ENCODE measurements around the gene TMTC2.

The TMTC2 gene

GRCh38 chr12:82971584-82971983, 284.9 kb downstream of the TMTC2 start:
- Histone ChIP-seq H3K4me1 (ENCODE audit: control insufficient read depth, insufficient read depth, low read length) (no peaks in the 10 kb centered on the region), H3K4me3 (ENCODE audit: low read length in 2 of 2) (no peak overlapping the region), H3K9me3 (ENCODE audit: control insufficient read depth in 2 of 2, low read length in 2 of 2) (no peaks in the 10 kb centered on the region), H3K27me3 (ENCODE audit: control insufficient read depth in 1 of 2, insufficient read depth in 2 of 2, low read length in 2 of 2) (no peaks in the 10 kb centered on the region), H3K27ac (ENCODE audit: low read length) (no peak overlapping the region), H3K9ac (ENCODE audit: low read length in 2 of 2) (no peak overlapping the region), H3K36me3 (ENCODE audit: control insufficient read depth in 2 of 2, insufficient read depth in 2 of 2, low read length in 2 of 2) (no peaks in the 10 kb centered on the region)

- no peaks in the 10 kb centered on the region for H3K9me3 ChIP-seq (ENCODE audit: control insufficient read depth in 2 of 2, low read length in 2 of 2)
- no peak overlapping the region for H3K4me3 ChIP-seq (ENCODE audit: low read length in 2 of 2)
- H3K27ac ChIP-seq (ENCODE audit: low read length): no peak overlapping the region
- H3K4me1 ChIP-seq (ENCODE audit: control insufficient read depth, insufficient read depth, low read length): no peaks in the 10 kb centered on the region
- H3K27me3 ChIP-seq (ENCODE audit: control insufficient read depth in 1 of 2, insufficient read depth in 2 of 2, low read length in 2 of 2): no peaks in the 10 kb centered on the region
- no peak overlapping the region for H3K9ac ChIP-seq (ENCODE audit: low read length in 2 of 2)
- H3K36me3 ChIP-seq (ENCODE audit: control insufficient read depth in 2 of 2, insufficient read depth in 2 of 2, low read length in 2 of 2): no peaks in the 10 kb centered on the region
Measured at GRCh38 chr12:82972624-82973023, 285.9 kb downstream of the TMTC2 start.

- Histone ChIP-seq H3K9me3 (ENCODE audit: control insufficient read depth in 2 of 2, low read length in 2 of 2) (no peaks in the 10 kb centered on the region), H3K4me1 (ENCODE audit: control insufficient read depth, insufficient read depth, low read length) (no peaks in the 10 kb centered on the region), H3K4me3 (ENCODE audit: low read length in 2 of 2) (no peak overlapping the region), H3K9ac (ENCODE audit: low read length in 2 of 2) (no peak overlapping the region), H3K27me3 (ENCODE audit: control insufficient read depth in 1 of 2, insufficient read depth in 2 of 2, low read length in 2 of 2) (no peaks in the 10 kb centered on the region), H3K36me3 (ENCODE audit: control insufficient read depth in 2 of 2, insufficient read depth in 2 of 2, low read length in 2 of 2) (no peaks in the 10 kb centered on the region), H3K27ac (ENCODE audit: low read length) (no peak overlapping the region)
Measured at GRCh38 chr12:82973592-82973991, 286.9 kb downstream of the TMTC2 start.

- Histone ChIP-seq H3K9ac (ENCODE audit: low read length in 2 of 2) (no peak overlapping the region), H3K4me3 (ENCODE audit: low read length in 2 of 2) (peak overlapping the region in 1 of 2 donors; percentile 24), H3K4me1 (ENCODE audit: control insufficient read depth, insufficient read depth, low read length) (no peaks in the 10 kb centered on the region), H3K36me3 (ENCODE audit: control insufficient read depth in 2 of 2, insufficient read depth in 2 of 2, low read length in 2 of 2) (peaks cover 3 to 4% of the 10 kb centered on the region in 2 donors), H3K9me3 (ENCODE audit: control insufficient read depth in 2 of 2, low read length in 2 of 2) (no peaks in the 10 kb centered on the region), H3K27ac (ENCODE audit: low read length) (no peak overlapping the region), H3K27me3 (ENCODE audit: control insufficient read depth in 1 of 2, insufficient read depth in 2 of 2, low read length in 2 of 2) (no peaks in the 10 kb centered on the region)
Measured at GRCh38 chr12:82981150-82981549, 294.4 kb downstream of the TMTC2 start.

GRCh38 chr12:82994117-82994516, 307.4 kb downstream of the TMTC2 start:
- Histone ChIP-seq H3K27ac (ENCODE audit: low read length) (no peak overlapping the region), H3K27me3 (ENCODE audit: control insufficient read depth in 1 of 2, insufficient read depth in 2 of 2, low read length in 2 of 2) (no peaks in the 10 kb centered on the region)

GRCh38 chr12:82996168-82996812, 309.6 kb downstream of the TMTC2 start:
- Histone ChIP-seq H3K36me3 (ENCODE audit: control insufficient read depth in 2 of 2, insufficient read depth in 2 of 2, low read length in 2 of 2) (no peaks in the 10 kb centered on the region), H3K27ac (ENCODE audit: low read length) (no peak overlapping the region), H3K9me3 (ENCODE audit: control insufficient read depth in 2 of 2, low read length in 2 of 2) (no peaks in the 10 kb centered on the region)

More at GRCh38 chr12:82994117-82994516, 307.4 kb downstream of the TMTC2 start:
- H3K9ac ChIP-seq (ENCODE audit: low read length in 2 of 2): no peak overlapping the region
- no peaks in the 10 kb centered on the region for H3K4me1 ChIP-seq (ENCODE audit: control insufficient read depth, insufficient read depth, low read length)
- no peak overlapping the region for H3K4me3 ChIP-seq (ENCODE audit: low read length in 2 of 2)
- H3K9me3 ChIP-seq (ENCODE audit: control insufficient read depth in 2 of 2, low read length in 2 of 2): no peaks in the 10 kb centered on the region
- no peaks in the 10 kb centered on the region for H3K36me3 ChIP-seq (ENCODE audit: control insufficient read depth in 2 of 2, insufficient read depth in 2 of 2, low read length in 2 of 2)

GRCh38 chr12:82998509-82998908, 311.8 kb downstream of the TMTC2 start:
- Histone ChIP-seq H3K27me3 (ENCODE audit: control insufficient read depth in 1 of 2, insufficient read depth in 2 of 2, low read length in 2 of 2) (no peaks in the 10 kb centered on the region), H3K9me3 (ENCODE audit: control insufficient read depth in 2 of 2, low read length in 2 of 2) (no peaks in the 10 kb centered on the region), H3K4me1 (ENCODE audit: control insufficient read depth, insufficient read depth, low read length) (no peaks in the 10 kb centered on the region), H3K4me3 (ENCODE audit: low read length in 2 of 2) (no peak overlapping the region), H3K27ac (ENCODE audit: low read length) (no peak overlapping the region), H3K36me3 (ENCODE audit: control insufficient read depth in 2 of 2, insufficient read depth in 2 of 2, low read length in 2 of 2) (no peaks in the 10 kb centered on the region), H3K9ac (ENCODE audit: low read length in 2 of 2) (no peak overlapping the region)

More at GRCh38 chr12:82996168-82996812, 309.6 kb downstream of the TMTC2 start:
- Histone ChIP-seq H3K4me1 (ENCODE audit: control insufficient read depth, insufficient read depth, low read length) (no peaks in the 10 kb centered on the region), H3K9ac (ENCODE audit: low read length in 2 of 2) (no peak overlapping the region), H3K27me3 (ENCODE audit: control insufficient read depth in 1 of 2, insufficient read depth in 2 of 2, low read length in 2 of 2) (no peaks in the 10 kb centered on the region), H3K4me3 (ENCODE audit: low read length in 2 of 2) (no peak overlapping the region)

GRCh38 chr12:83003026-83003425, 316.3 kb downstream of the TMTC2 start:
- Histone ChIP-seq H3K9me3 (ENCODE audit: control insufficient read depth in 2 of 2, low read length in 2 of 2) (no peaks in the 10 kb centered on the region), H3K9ac (ENCODE audit: low read length in 2 of 2) (no peak overlapping the region), H3K4me3 (ENCODE audit: low read length in 2 of 2) (no peak overlapping the region), H3K36me3 (ENCODE audit: control insufficient read depth in 2 of 2, insufficient read depth in 2 of 2, low read length in 2 of 2) (peaks cover 0 to 2% of the 10 kb centered on the region in 2 donors), H3K4me1 (ENCODE audit: control insufficient read depth, insufficient read depth, low read length) (no peaks in the 10 kb centered on the region), H3K27me3 (ENCODE audit: control insufficient read depth in 1 of 2, insufficient read depth in 2 of 2, low read length in 2 of 2) (no peaks in the 10 kb centered on the region), H3K27ac (ENCODE audit: low read length) (no peak overlapping the region)

- H3K9me3 ChIP-seq (ENCODE audit: control insufficient read depth in 2 of 2, low read length in 2 of 2): peaks cover 5 to 6% of the 10 kb centered on the region in 2 donors
- no peak overlapping the region for H3K9ac ChIP-seq (ENCODE audit: low read length in 2 of 2)
- H3K4me3 ChIP-seq (ENCODE audit: low read length in 2 of 2): no peak overlapping the region
- H3K27me3 ChIP-seq (ENCODE audit: control insufficient read depth in 1 of 2, insufficient read depth in 2 of 2, low read length in 2 of 2): no peaks in the 10 kb centered on the region
- H3K36me3 ChIP-seq (ENCODE audit: control insufficient read depth in 2 of 2, insufficient read depth in 2 of 2, low read length in 2 of 2): peaks cover 6 to 15% of the 10 kb centered on the region in 2 donors
- no peaks in the 10 kb centered on the region for H3K4me1 ChIP-seq (ENCODE audit: control insufficient read depth, insufficient read depth, low read length)
- no peak overlapping the region for H3K27ac ChIP-seq (ENCODE audit: low read length)
Measured at GRCh38 chr12:83005534-83006197, 319.0 kb downstream of the TMTC2 start.

GRCh38 chr12:83008703-83009102, 322.0 kb downstream of the TMTC2 start:
- Histone ChIP-seq H3K36me3 (ENCODE audit: control insufficient read depth in 2 of 2, insufficient read depth in 2 of 2, low read length in 2 of 2) (peaks cover 6 to 15% of the 10 kb centered on the region in 2 donors), H3K4me3 (ENCODE audit: low read length in 2 of 2) (no peak overlapping the region), H3K27me3 (ENCODE audit: control insufficient read depth in 1 of 2, insufficient read depth in 2 of 2, low read length in 2 of 2) (no peaks in the 10 kb centered on the region), H3K4me1 (ENCODE audit: control insufficient read depth, insufficient read depth, low read length) (no peaks in the 10 kb centered on the region), H3K27ac (ENCODE audit: low read length) (no peak overlapping the region), H3K9me3 (ENCODE audit: control insufficient read depth in 2 of 2, low read length in 2 of 2) (peaks cover 5 to 6% of the 10 kb centered on the region in 2 donors), H3K9ac (ENCODE audit: low read length in 2 of 2) (no peak overlapping the region)
